CD1c-positive myeloid dendritic cell (primary cell): ENCODE measurements around the gene TGM3.

Experiments used
- DNase-seq: peaks from one replicate; pipeline ENCODE4 v3.0.0-alpha.2; 2016; ENCODE audit errors: extremely low spot score

Gene TGM3

GRCh38 chr20:2379511-2380229 is 83.9 kb downstream of the TGM3 start:
- DNase-seq: no peak

GRCh38 chr20:2380601-2381000 is 84.8 kb downstream of the TGM3 start, which contains the start of gene TGM6:
TSS of gene TGM6 (plus strand) at chr20:2380901. CDS start at chr20:2380969, 68 bp downstream.
- DNase-seq: no peak

GRCh38 chr20:2381303-2381702 is 85.5 kb downstream of the TGM3 start:
- DNase-seq: no peak

- DNase-seq: no peak
Observed at GRCh38 chr20:2382833-2383232, 87.0 kb downstream of the TGM3 start.

GRCh38 chr20:2385026-2385425 is 89.2 kb downstream of the TGM3 start:
- DNase-seq: no peak

GRCh38 chr20:2385496-2385895 is 89.7 kb downstream of the TGM3 start:
- DNase-seq: no peak

GRCh38 chr20:2386516-2387179 is 90.8 kb downstream of the TGM3 start:
- no peak for DNase-seq

GRCh38 chr20:2387180-2387577 is 91.4 kb downstream of the TGM3 start:
- peak; percentile 50 for DNase-seq

- no peak for DNase-seq
Observed at GRCh38 chr20:2387580-2387979, 91.8 kb downstream of the TGM3 start.
